HG02642 (cell line): ENCODE measurements around the gene BEND2.
"Not testable (repeated sequence)": the region's sequence is repeated elsewhere in the genome, so short reads cannot be mapped to it uniquely, and the experiment has no call there.

Experiments used
- ATAC-seq: cut with Tn5 transposase; IDR thresholded peaks from one replicate; pipeline ENCODE4 v1.9.1; 2021; ENCODE audit warnings: mild to moderate bottlenecking; ENCODE audit not compliant: unreplicated experiment, poor library complexity

Gene BEND2

GRCh38 chrX:18220786-18221185, at the start of gene BEND2:
BEND2 (minus strand) TSS chrX:18220886; CDS start chrX:18220750, 136 bp downstream.
- no peak for ATAC-seq

- ATAC-seq = no peak
Measured at GRCh38 chrX:18255059-18255458, 34.4 kb upstream of the BEND2 start.

GRCh38 chrX:18252644-18253359, 32.1 kb upstream of the BEND2 start:
- no peak for ATAC-seq

- not testable (repeated sequence) for ATAC-seq
Measured at GRCh38 chrX:18229646-18230045, 9.0 kb upstream of the BEND2 start.

GRCh38 chrX:18228069-18228468, 7.4 kb upstream of the BEND2 start:
- no peak for ATAC-seq

- no peak for ATAC-seq
Measured at GRCh38 chrX:18227458-18227857, 6.8 kb upstream of the BEND2 start.

GRCh38 chrX:18210470-18210869, 10.2 kb downstream of the BEND2 start:
- ATAC-seq = no peak

- ATAC-seq = no peak
Measured at GRCh38 chrX:18206657-18207056, 14.0 kb downstream of the BEND2 start.

- no peak for ATAC-seq
Measured at GRCh38 chrX:18203631-18204030, 17.1 kb downstream of the BEND2 start.

- no peak for ATAC-seq
Measured at GRCh38 chrX:18194688-18195087, 26.0 kb downstream of the BEND2 start.

- no peak for ATAC-seq
Measured at GRCh38 chrX:18179446-18179845, 41.2 kb downstream of the BEND2 start.

- no peak for ATAC-seq
Measured at GRCh38 chrX:18174971-18175370, 45.7 kb downstream of the BEND2 start.

- ATAC-seq = no peak
Measured at GRCh38 chrX:18174209-18174608, 46.5 kb downstream of the BEND2 start.

GRCh38 chrX:18173494-18174180, 47.0 kb downstream of the BEND2 start:
- ATAC-seq = no peak

- ATAC-seq = no peak
Measured at GRCh38 chrX:18172970-18173369, 47.7 kb downstream of the BEND2 start.

GRCh38 chrX:18170910-18171309, 49.8 kb downstream of the BEND2 start:
- ATAC-seq = no peak

GRCh38 chrX:18166068-18166467, 54.6 kb downstream of the BEND2 start:
- no peak for ATAC-seq

- ATAC-seq = no peak
Measured at GRCh38 chrX:18160369-18160768, 60.3 kb downstream of the BEND2 start.

- ATAC-seq = no peak
Measured at GRCh38 chrX:18158963-18159362, 61.7 kb downstream of the BEND2 start.

GRCh38 chrX:18151649-18152048, 69.0 kb downstream of the BEND2 start:
- ATAC-seq = no peak

- no peak for ATAC-seq
Measured at GRCh38 chrX:18151157-18151556, 69.5 kb downstream of the BEND2 start.

GRCh38 chrX:18149454-18149853, 71.2 kb downstream of the BEND2 start:
- ATAC-seq = no peak
